OCI-LY1 (cell line): Measurements from ENCODE around the gene OPN3.

Source experiments
- H2AFZ ChIP-seq: fragments of 200-600 bp; sonication (generic), shearing (Covaris generic); 2 replicates; pipeline ENCODE4 v1.6.0; 2014; ENCODE audit warnings: antibody characterized with exemption, mild to moderate bottlenecking, low read length
- H3F3A ChIP-seq: fragments of 200-600 bp; sonication (generic), shearing (Covaris generic); 2 replicates; pipeline ENCODE4 v1.6.0; 2014; ENCODE audit warnings: mild to moderate bottlenecking, antibody characterized with exemption, low read length, moderate library complexity; ENCODE audit not compliant: insufficient read depth
- H3K27ac ChIP-seq: fragments of 200-600 bp; sonication (generic); 2 replicates; pipeline ENCODE4 v1.5.1; 2014; ENCODE audit warnings: low read length, mixed run types, mild to moderate bottlenecking, low read depth; ENCODE audit not compliant: poor library complexity, severe bottlenecking
- H3K27me3 ChIP-seq: fragments of 200-600 bp; sonication (generic); 2 replicates; pipeline ENCODE4 v1.6.0; 2014; ENCODE audit warnings: antibody characterized with exemption, mild to moderate bottlenecking, low read length, moderate library complexity; ENCODE audit not compliant: insufficient read depth
- H3K36me3 ChIP-seq: fragments of 200-600 bp; sonication (generic); 2 replicates; pipeline ENCODE4 v1.6.1; 2014; ENCODE audit warnings: mild to moderate bottlenecking, antibody characterized with exemption, low read length, moderate library complexity, mixed read lengths; ENCODE audit not compliant: insufficient read depth
- H3K4me1 ChIP-seq: fragments of 200-600 bp; sonication (generic); 2 replicates; pipeline ENCODE4 v1.5.1; 2014; ENCODE audit warnings: mild to moderate bottlenecking, low read length, moderate library complexity; ENCODE audit not compliant: insufficient read depth, severe bottlenecking
- H3K4me2 ChIP-seq: fragments of 200-600 bp; sonication (generic), shearing (Covaris generic); 2 replicates; pipeline ENCODE4 v1.6.1; 2014; ENCODE audit warnings: low read length
- H3K4me3 ChIP-seq: fragments of 200-600 bp; sonication (generic); 2 replicates; pipeline ENCODE4 v1.5.1; 2014; ENCODE audit warnings: low read length, low read depth, mild to moderate bottlenecking, mixed read lengths; ENCODE audit not compliant: poor library complexity, severe bottlenecking
- H3K79me2 ChIP-seq: fragments of 200-600 bp; shearing (Covaris generic); 2 replicates; pipeline ENCODE4 v1.6.1; 2016; ENCODE audit warnings: mixed run types, low read length, mixed read lengths; ENCODE audit not compliant: insufficient read depth
- H3K9ac ChIP-seq: fragments of 200-600 bp; sonication (generic), shearing (Covaris generic); 2 replicates; pipeline ENCODE4 v1.6.1; 2014; ENCODE audit warnings: mild to moderate bottlenecking, low read length, mixed read lengths
- H3K9me2 ChIP-seq: fragments of 200-600 bp; sonication (generic), shearing (Covaris generic); 2 replicates; pipeline ENCODE4 v1.6.1; 2014; ENCODE audit warnings: low read depth, mild to moderate bottlenecking, low read length, mixed read lengths
- H3K9me3 ChIP-seq: fragments of 200-600 bp; shearing (Covaris generic); 2 replicates; pipeline ENCODE4 v1.6.1; 2014; ENCODE audit warnings: low read length, mixed read lengths
- H4K20me1 ChIP-seq: fragments of 200-600 bp; sonication (generic), shearing (Covaris generic); 2 replicates; pipeline ENCODE4 v1.6.0; 2016; ENCODE audit warnings: mild to moderate bottlenecking, low read length; ENCODE audit not compliant: insufficient read depth
- EZH2 ChIP-seq: fragments of 200-600 bp; sonication (generic), shearing (Covaris generic); IDR thresholded peaks from 2 replicates; pipeline ENCODE4 v1.8.0; 2017; ENCODE audit warnings: borderline replicate concordance, mixed run types, mild to moderate bottlenecking, antibody characterized with exemption, low read length, moderate library complexity, mixed read lengths
- TF ChIP-seq, protein P1 (sequence below): fragments of 200-600 bp; sonication (generic), shearing (Covaris generic); IDR thresholded peaks from 2 replicates; pipeline ENCODE4 v1.5.1; 2017; ENCODE audit warnings: mild to moderate bottlenecking, antibody characterized with exemption, low read length, moderate library complexity, mixed read lengths

Gene OPN3

DNA sequence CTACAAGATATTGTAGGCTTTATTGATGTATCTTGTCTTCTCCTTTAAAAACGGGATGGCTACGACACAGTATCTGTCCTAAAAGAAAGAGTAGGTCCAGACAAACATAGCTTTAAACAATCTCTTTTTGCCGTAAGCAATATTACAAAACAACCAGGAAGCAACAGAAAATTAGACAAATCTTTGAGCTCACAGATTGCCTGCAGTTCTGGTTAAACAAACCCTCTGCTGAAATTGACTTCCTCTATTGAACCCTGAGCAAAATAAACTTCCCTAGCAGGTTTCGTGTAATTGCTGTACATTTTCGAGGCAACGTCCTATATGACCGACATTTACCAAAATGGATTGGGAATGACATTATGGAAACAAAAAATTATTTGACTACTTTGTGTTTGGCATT is 50.6 kb downstream of the OPN3 start:
- no peaks in the 10 kb centered on the region for H4K20me1 ChIP-seq
- H3K9me2 ChIP-seq = no peaks in the 10 kb centered on the region
- H3K27ac ChIP-seq = no peak overlapping the region
- no peak overlapping the region for H3K4me3 ChIP-seq
- H3K9ac ChIP-seq = no peak overlapping the region
- no peaks in the 10 kb centered on the region for H3F3A ChIP-seq
- H2AFZ ChIP-seq = no peak overlapping the region
- H3K79me2 ChIP-seq = no peaks in the 10 kb centered on the region
- no peak overlapping the region for H3K4me2 ChIP-seq
- H3K36me3 ChIP-seq = no peaks in the 10 kb centered on the region
- no peaks in the 10 kb centered on the region for H3K4me1 ChIP-seq
- H3K9me3 ChIP-seq = no peaks in the 10 kb centered on the region
- TF ChIP-seq, protein P1, sequence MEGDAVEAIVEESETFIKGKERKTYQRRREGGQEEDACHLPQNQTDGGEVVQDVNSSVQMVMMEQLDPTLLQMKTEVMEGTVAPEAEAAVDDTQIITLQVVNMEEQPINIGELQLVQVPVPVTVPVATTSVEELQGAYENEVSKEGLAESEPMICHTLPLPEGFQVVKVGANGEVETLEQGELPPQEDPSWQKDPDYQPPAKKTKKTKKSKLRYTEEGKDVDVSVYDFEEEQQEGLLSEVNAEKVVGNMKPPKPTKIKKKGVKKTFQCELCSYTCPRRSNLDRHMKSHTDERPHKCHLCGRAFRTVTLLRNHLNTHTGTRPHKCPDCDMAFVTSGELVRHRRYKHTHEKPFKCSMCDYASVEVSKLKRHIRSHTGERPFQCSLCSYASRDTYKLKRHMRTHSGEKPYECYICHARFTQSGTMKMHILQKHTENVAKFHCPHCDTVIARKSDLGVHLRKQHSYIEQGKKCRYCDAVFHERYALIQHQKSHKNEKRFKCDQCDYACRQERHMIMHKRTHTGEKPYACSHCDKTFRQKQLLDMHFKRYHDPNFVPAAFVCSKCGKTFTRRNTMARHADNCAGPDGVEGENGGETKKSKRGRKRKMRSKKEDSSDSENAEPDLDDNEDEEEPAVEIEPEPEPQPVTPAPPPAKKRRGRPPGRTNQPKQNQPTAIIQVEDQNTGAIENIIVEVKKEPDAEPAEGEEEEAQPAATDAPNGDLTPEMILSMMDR = no peak
- no peak for TF ChIP-seq EZH2
- no peaks in the 10 kb centered on the region for H3K27me3 ChIP-seq

DNA sequence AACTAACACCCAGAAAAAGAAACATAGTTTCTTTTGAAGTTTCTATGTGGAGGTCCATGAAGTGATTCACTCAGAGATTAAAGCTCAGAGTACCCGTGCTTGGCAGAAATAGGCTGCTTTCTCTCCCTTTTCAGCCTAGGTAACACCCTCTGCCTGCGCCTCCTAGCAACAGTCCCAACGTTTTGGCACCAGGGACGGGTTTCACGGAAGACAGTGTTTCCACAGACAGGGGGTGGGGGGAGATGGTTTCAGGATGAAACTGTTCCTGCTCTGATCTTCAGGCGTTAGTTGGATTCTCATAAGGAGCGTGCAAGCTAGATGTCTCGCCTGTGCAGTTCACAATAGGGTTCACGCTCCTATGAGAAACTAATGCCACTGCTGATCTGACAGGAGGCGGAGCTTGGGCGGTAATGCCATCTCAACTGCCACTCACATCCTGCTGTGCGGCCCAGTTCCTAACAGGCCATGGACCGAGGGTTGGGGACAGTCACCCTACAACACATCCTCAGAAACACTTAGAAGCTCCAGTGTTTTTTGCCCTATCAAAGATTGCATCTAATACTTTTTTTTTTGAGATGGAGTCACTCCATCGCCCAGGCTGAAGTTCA is 53.2 kb downstream of the OPN3 start:
- no peak overlapping the region for H3K9ac ChIP-seq
- TF ChIP-seq, protein P1 = no peak
- no peak for TF ChIP-seq EZH2
- no peak overlapping the region for H3K27ac ChIP-seq
- H3K9me3 ChIP-seq = no peaks in the 10 kb centered on the region
- H4K20me1 ChIP-seq = no peaks in the 10 kb centered on the region
- no peaks in the 10 kb centered on the region for H3K9me2 ChIP-seq
- H3K4me2 ChIP-seq = no peak overlapping the region
- no peak overlapping the region for H2AFZ ChIP-seq
- H3K79me2 ChIP-seq = no peaks in the 10 kb centered on the region
- no peaks in the 10 kb centered on the region for H3K4me1 ChIP-seq
- no peaks in the 10 kb centered on the region; the same call in 1 of the 2 replicates for H3K36me3 ChIP-seq
- H3F3A ChIP-seq = no peaks in the 10 kb centered on the region
- no peak overlapping the region for H3K4me3 ChIP-seq
- no peaks in the 10 kb centered on the region for H3K27me3 ChIP-seq

DNA sequence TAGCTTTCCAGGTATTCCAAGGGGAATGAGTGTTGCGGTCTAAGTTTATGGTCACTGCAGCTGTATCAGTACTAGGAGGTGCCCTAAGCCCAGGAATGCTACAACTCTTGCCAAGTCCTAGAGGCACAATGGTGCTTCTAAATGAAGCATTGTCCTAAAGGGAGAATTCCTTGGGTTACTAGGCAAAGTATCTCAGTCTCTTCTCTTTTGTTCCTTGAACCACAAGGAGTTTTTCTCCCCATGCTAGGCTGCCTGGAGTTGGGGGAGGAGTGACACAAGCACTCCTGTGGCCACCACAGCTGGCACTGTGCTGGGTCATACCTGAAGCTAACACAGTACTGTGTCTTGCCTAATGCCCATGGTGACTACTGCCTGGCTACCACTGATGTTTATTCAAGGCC is 57.2 kb downstream of the OPN3 start:
- no peak overlapping the region for H3K27ac ChIP-seq
- H3K27me3 ChIP-seq = no peaks in the 10 kb centered on the region
- no peaks in the 10 kb centered on the region for H3K9me3 ChIP-seq
- H3K9ac ChIP-seq = no peak overlapping the region
- no peak overlapping the region for H3K4me2 ChIP-seq
- H4K20me1 ChIP-seq = no peaks in the 10 kb centered on the region
- TF ChIP-seq EZH2 = no peak
- TF ChIP-seq, protein P1 = no peak
- H3K36me3 ChIP-seq = no peaks in the 10 kb centered on the region; the same call in 1 of the 2 replicates
- H3K4me3 ChIP-seq = no peak overlapping the region
- H2AFZ ChIP-seq = no peak overlapping the region
- H3F3A ChIP-seq = no peaks in the 10 kb centered on the region
- H3K4me1 ChIP-seq = no peaks in the 10 kb centered on the region
- no peaks in the 10 kb centered on the region for H3K79me2 ChIP-seq
- H3K9me2 ChIP-seq = no peaks in the 10 kb centered on the region
